ENCODE measurements around the gene KCNQ5. TPM values are rescaled to one million over a fixed set of nuclear protein-coding genes. Genes with fewer than 3 reads are reported as not detected.

Gene KCNQ5
- total RNA-seq, 4 donors from 2014 or later: 1.1 to 14.6 (median 9.0) TPM

GRCh38 chr6:72659754-72660153, 37.9 kb downstream of the KCNQ5 start:
- Histone ChIP-seq H3K4me1 (no peaks in the 10 kb centered on the region), H3K9me3 (no peaks in the 10 kb centered on the region), H3K27me3 (no peaks in the 10 kb centered on the region), H3K4me3 (replicated peaks in 1 of 3) (no peak overlapping the region), H3K36me3 (no peaks in the 10 kb centered on the region), H3K27ac (no peak overlapping the region)
- TF ChIP-seq POLR2A (IDR thresholded peaks at IDR 0.05) (no peak), CTCF (IDR thresholded peaks at IDR 0.05) (no peak)
- intact Hi-C loops (cut with DNase I): no loop called here
- DNase-seq: no peak
- WGBS, 2 donors: 93 to 94% methylated on average over 5 of the region's 5 CpGs

- intact Hi-C loops (cut with DNase I): no loop called here
- 79 to 88% methylated on average over 1 of the region's 1 CpG for WGBS, 2 donors
- H3K36me3 ChIP-seq: no peaks in the 10 kb centered on the region
- no peaks in the 10 kb centered on the region for H3K9me3 ChIP-seq
- H3K27me3 ChIP-seq: no peaks in the 10 kb centered on the region
- DNase-seq: no peak
- TF ChIP-seq CTCF (IDR thresholded peaks at IDR 0.05) (no peak), POLR2A (IDR thresholded peaks at IDR 0.05) (no peak)
- H3K4me3 ChIP-seq (replicated peaks in 1 of 3): no peak overlapping the region
- H3K27ac ChIP-seq: no peak overlapping the region
- no peaks in the 10 kb centered on the region for H3K4me1 ChIP-seq
Observed at GRCh38 chr6:72661411-72661810, 39.5 kb downstream of the KCNQ5 start.

- Histone ChIP-seq H3K36me3 (no peaks in the 10 kb centered on the region), H3K27ac (no peak overlapping the region), H3K4me1 (no peaks in the 10 kb centered on the region), H3K27me3 (no peaks in the 10 kb centered on the region), H3K4me3 (replicated peaks in 1 of 3) (no peak overlapping the region), H3K9me3 (no peaks in the 10 kb centered on the region)
- intact Hi-C loops (cut with DNase I): no loop called here
- WGBS, 2 donors: 96% methylated on average over 3 of the region's 3 CpGs
- DNase-seq: no peak
- TF ChIP-seq CTCF (IDR thresholded peaks at IDR 0.05): no peak
- TF ChIP-seq POLR2A (IDR thresholded peaks at IDR 0.05): no peak
Observed at GRCh38 chr6:72665599-72665998, 43.7 kb downstream of the KCNQ5 start.

GRCh38 chr6:72669324-72669723, 47.5 kb downstream of the KCNQ5 start:
- no peaks in the 10 kb centered on the region for H3K27me3 ChIP-seq
- no peaks in the 10 kb centered on the region for H3K9me3 ChIP-seq
- H3K4me3 ChIP-seq (replicated peaks in 1 of 3): no peak overlapping the region
- no peak for TF ChIP-seq CTCF (IDR thresholded peaks at IDR 0.05)
- no peak for TF ChIP-seq POLR2A (IDR thresholded peaks at IDR 0.05)
- H3K27ac ChIP-seq: peak overlapping the region in 2 of 3 donors; percentile 19 to 47
- H3K4me1 ChIP-seq: peaks cover 0 to under 1% of the 10 kb centered on the region in 2 donors
- WGBS, 2 donors: 76 to 79% methylated on average over 3 of the region's 3 CpGs
- DNase-seq: no peak
- H3K36me3 ChIP-seq: no peaks in the 10 kb centered on the region
- intact Hi-C loops (cut with DNase I): no loop called here

- no peak for DNase-seq
- Histone ChIP-seq H3K9me3 (no peaks in the 10 kb centered on the region), H3K36me3 (no peaks in the 10 kb centered on the region), H3K4me3 (replicated peaks in 1 of 3) (no peak overlapping the region), H3K27ac (no peak overlapping the region), H3K4me1 (peaks cover 14 to 24% of the 10 kb centered on the region in 2 donors), H3K27me3 (no peaks in the 10 kb centered on the region)
- 67 to 71% methylated on average over 1 of the region's 1 CpG for WGBS, 2 donors
- intact Hi-C loops (cut with DNase I): no loop called here
- TF ChIP-seq CTCF (IDR thresholded peaks at IDR 0.05) (no peak), POLR2A (IDR thresholded peaks at IDR 0.05) (no peak)
Observed at GRCh38 chr6:72672906-72673305, 51.0 kb downstream of the KCNQ5 start.

Data from thyroid gland (tissue), 4 donors.